ENCODE measurements around the gene ZNF436. TPM values are rescaled to one million over a fixed set of nuclear protein-coding genes. Genes with fewer than 3 reads are reported as not detected.

The ZNF436 gene
- total RNA-seq, 5 donors from 2014 or later (not counting 1 experiment from before 2014, with no cell fraction given), result 4.6 to 9.8 (median 9.3) TPM

- no peaks in the 10 kb centered on the region for H3K9me3 Mint-ChIP-seq
- POLR2A ChIA-PET, result no interaction called here
- 83% methylated on average over 4 of the region's 7 CpGs for WGBS (ENCODE audit: insufficient coverage)
Observed at GRCh38 chr1:23394684-23395083, 25.0 kb upstream of the ZNF436 start.

GRCh38 chr1:23394181-23394580 is 24.5 kb upstream of the ZNF436 start:
- H3K4me1 ChIP-seq (ENCODE audit: control insufficient read depth in 1 of 2, extremely low read depth in 1 of 2, insufficient read depth in 2 of 2, low read length in 2 of 2), result no peaks in the 10 kb centered on the region
- H3K4me3 ChIP-seq (ENCODE audit: control insufficient read depth in 1 of 2, extremely low read depth in 1 of 2, low read length in 1 of 2), result no peak overlapping the region
- Mint-ChIP-seq H3K9me3 (no peaks in the 10 kb centered on the region), H3K36me3 (peaks cover 19% of the 10 kb centered on the region), H3K4me1 (no peaks in the 10 kb centered on the region), H3K27ac (no peak overlapping the region), H3K4me3 (no peak overlapping the region), H3K27me3 (no peaks in the 10 kb centered on the region)
- H3K27me3 ChIP-seq (replicated peaks in 1 of 2; ENCODE audit: control insufficient read depth in 2 of 2, extremely low read depth in 1 of 2, insufficient read depth in 2 of 2, low read length in 1 of 2), result no peaks in the 10 kb centered on the region
- no peak overlapping the region for H3K27ac ChIP-seq (ENCODE audit: low read length)
- H3K9me3 ChIP-seq, result no peaks in the 10 kb centered on the region
- ATAC-seq (replicated peaks in 1 of 4) (no peak), DNase-seq (no peak)
- ChIA-PET POLR2A (no interaction called here), CTCF (interaction anchor here in 1 of 2 donors (0.5 kb wide), 1 partner anchor 11 kb away, joined by 3 read pairs; no protein-coding TSS in a partner anchor)
- H3K36me3 ChIP-seq (ENCODE audit: control insufficient read depth in 2 of 2, extremely low read depth in 1 of 2, insufficient read depth in 1 of 2, low read length in 1 of 2), result peaks cover 3% of the 10 kb centered on the region in 2 donors
- 83% methylated on average over 2 of the region's 4 CpGs for WGBS (ENCODE audit: insufficient coverage)

More at GRCh38 chr1:23394684-23395083, 25.0 kb upstream of the ZNF436 start:
- DNase-seq (no peak), ATAC-seq (replicated peaks in 1 of 4) (no peak)
- Histone ChIP-seq H3K27me3 (replicated peaks in 1 of 2; ENCODE audit: control insufficient read depth in 2 of 2, extremely low read depth in 1 of 2, insufficient read depth in 2 of 2, low read length in 1 of 2) (no peaks in the 10 kb centered on the region), H3K4me1 (ENCODE audit: control insufficient read depth in 1 of 2, extremely low read depth in 1 of 2, insufficient read depth in 2 of 2, low read length in 2 of 2) (no peaks in the 10 kb centered on the region), H3K9me3 (no peaks in the 10 kb centered on the region), H3K27ac (ENCODE audit: low read length) (no peak overlapping the region), H3K36me3 (ENCODE audit: control insufficient read depth in 2 of 2, extremely low read depth in 1 of 2, insufficient read depth in 1 of 2, low read length in 1 of 2) (peaks cover 3% of the 10 kb centered on the region in 2 donors), H3K4me3 (ENCODE audit: control insufficient read depth in 1 of 2, extremely low read depth in 1 of 2, low read length in 1 of 2) (no peak overlapping the region)
- no peak overlapping the region for H3K27ac Mint-ChIP-seq
- H3K4me3 Mint-ChIP-seq, result no peak overlapping the region
- peaks cover 22% of the 10 kb centered on the region for H3K36me3 Mint-ChIP-seq
- H3K4me1 Mint-ChIP-seq, result no peaks in the 10 kb centered on the region
- CTCF ChIA-PET, result interaction anchor here in 1 of 2 donors (0.5 kb wide), 1 partner anchor 12 kb away, joined by 3 read pairs; no protein-coding TSS in a partner anchor
- no peaks in the 10 kb centered on the region for H3K27me3 Mint-ChIP-seq

GRCh38 chr1:23393706-23394105 is 24.1 kb upstream of the ZNF436 start:
- Mint-ChIP-seq H3K27me3 (no peaks in the 10 kb centered on the region), H3K9me3 (no peaks in the 10 kb centered on the region), H3K4me3 (no peak overlapping the region), H3K4me1 (no peaks in the 10 kb centered on the region), H3K36me3 (peaks cover 19% of the 10 kb centered on the region), H3K27ac (no peak overlapping the region)
- Histone ChIP-seq H3K27ac (ENCODE audit: low read length) (no peak overlapping the region), H3K4me3 (ENCODE audit: control insufficient read depth in 1 of 2, extremely low read depth in 1 of 2, low read length in 1 of 2) (no peak overlapping the region), H3K27me3 (replicated peaks in 1 of 2; ENCODE audit: control insufficient read depth in 2 of 2, extremely low read depth in 1 of 2, insufficient read depth in 2 of 2, low read length in 1 of 2) (no peaks in the 10 kb centered on the region), H3K36me3 (ENCODE audit: control insufficient read depth in 2 of 2, extremely low read depth in 1 of 2, insufficient read depth in 1 of 2, low read length in 1 of 2) (peaks cover 3% of the 10 kb centered on the region in 2 donors), H3K9me3 (no peaks in the 10 kb centered on the region), H3K4me1 (ENCODE audit: control insufficient read depth in 1 of 2, extremely low read depth in 1 of 2, insufficient read depth in 2 of 2, low read length in 2 of 2) (no peaks in the 10 kb centered on the region)
- ChIA-PET CTCF (no interaction called here), POLR2A (no interaction called here)
- DNase-seq (no peak), ATAC-seq (replicated peaks in 1 of 4) (no peak)
- 88% methylated on average over 14 of the region's 15 CpGs for WGBS (ENCODE audit: insufficient coverage)

GRCh38 chr1:23392125-23392855 is 22.7 kb upstream of the ZNF436 start:
- no peak for ATAC-seq (replicated peaks in 1 of 4)
- no peak overlapping the region for H3K4me3 Mint-ChIP-seq
- H3K4me3 ChIP-seq (ENCODE audit: control insufficient read depth in 1 of 2, extremely low read depth in 1 of 2, low read length in 1 of 2), result no peak overlapping the region
- no peaks in the 10 kb centered on the region for H3K4me1 Mint-ChIP-seq
- H3K27ac ChIP-seq (ENCODE audit: low read length), result no peak overlapping the region
- DNase-seq, result no peak
- no peaks in the 10 kb centered on the region for H3K27me3 ChIP-seq (replicated peaks in 1 of 2; ENCODE audit: control insufficient read depth in 2 of 2, extremely low read depth in 1 of 2, insufficient read depth in 2 of 2, low read length in 1 of 2)
- no peaks in the 10 kb centered on the region for H3K9me3 Mint-ChIP-seq
- WGBS (ENCODE audit: insufficient coverage), result 75% methylated on average over 1 of the region's 2 CpGs
- peaks cover 12% of the 10 kb centered on the region for H3K36me3 Mint-ChIP-seq
- peaks cover 3% of the 10 kb centered on the region in 2 donors for H3K36me3 ChIP-seq (ENCODE audit: control insufficient read depth in 2 of 2, extremely low read depth in 1 of 2, insufficient read depth in 1 of 2, low read length in 1 of 2)
- H3K9me3 ChIP-seq, result no peaks in the 10 kb centered on the region
- CTCF ChIA-PET, result no interaction called here
- H3K27ac Mint-ChIP-seq, result no peak overlapping the region
- POLR2A ChIA-PET, result no interaction called here
- no peaks in the 10 kb centered on the region for H3K4me1 ChIP-seq (ENCODE audit: control insufficient read depth in 1 of 2, extremely low read depth in 1 of 2, insufficient read depth in 2 of 2, low read length in 2 of 2)
- H3K27me3 Mint-ChIP-seq, result no peaks in the 10 kb centered on the region

- CTCF ChIA-PET, result interaction anchor here in 1 of 2 donors (0.7 kb wide), 1 partner anchor 13 kb away, joined by 3 read pairs; no protein-coding TSS in a partner anchor
- peaks cover 0 to 3% of the 10 kb centered on the region in 2 donors for H3K36me3 ChIP-seq (ENCODE audit: control insufficient read depth in 2 of 2, extremely low read depth in 1 of 2, insufficient read depth in 1 of 2, low read length in 1 of 2)
- H3K27ac Mint-ChIP-seq, result no peak overlapping the region
Observed at GRCh38 chr1:23389837-23390321, 20.2 kb upstream of the ZNF436 start.

GRCh38 chr1:23387494-23387893 is 17.9 kb upstream of the ZNF436 start:
- Histone ChIP-seq H3K4me1 (ENCODE audit: control insufficient read depth in 1 of 2, extremely low read depth in 1 of 2, insufficient read depth in 2 of 2, low read length in 2 of 2) (no peaks in the 10 kb centered on the region), H3K27me3 (replicated peaks in 1 of 2; ENCODE audit: control insufficient read depth in 2 of 2, extremely low read depth in 1 of 2, insufficient read depth in 2 of 2, low read length in 1 of 2) (no peaks in the 10 kb centered on the region), H3K4me3 (ENCODE audit: control insufficient read depth in 1 of 2, extremely low read depth in 1 of 2, low read length in 1 of 2) (no peak overlapping the region), H3K27ac (ENCODE audit: low read length) (no peak overlapping the region), H3K9me3 (no peaks in the 10 kb centered on the region), H3K36me3 (ENCODE audit: control insufficient read depth in 2 of 2, extremely low read depth in 1 of 2, insufficient read depth in 1 of 2, low read length in 1 of 2) (no peaks in the 10 kb centered on the region)
- no peak overlapping the region for H3K4me3 Mint-ChIP-seq
- no peak for ATAC-seq (replicated peaks in 1 of 4)
- no peaks in the 10 kb centered on the region for H3K9me3 Mint-ChIP-seq
- H3K4me1 Mint-ChIP-seq, result no peaks in the 10 kb centered on the region
- no peak for DNase-seq
- ChIA-PET CTCF (interaction anchor here in 1 of 2 donors (0.6 kb wide), 1 partner anchor 17 kb away, joined by 4 read pairs; no protein-coding TSS in a partner anchor), POLR2A (no interaction called here)
- H3K27ac Mint-ChIP-seq, result no peak overlapping the region
- H3K27me3 Mint-ChIP-seq, result no peaks in the 10 kb centered on the region
- 92% methylated on average over 7 of the region's 8 CpGs for WGBS (ENCODE audit: insufficient coverage)
- H3K36me3 Mint-ChIP-seq, result peaks cover 12% of the 10 kb centered on the region

More at GRCh38 chr1:23389837-23390321, 20.2 kb upstream of the ZNF436 start:
- no peaks in the 10 kb centered on the region for H3K4me1 ChIP-seq (ENCODE audit: control insufficient read depth in 1 of 2, extremely low read depth in 1 of 2, insufficient read depth in 2 of 2, low read length in 2 of 2)
- Mint-ChIP-seq H3K4me3 (no peak overlapping the region), H3K27me3 (no peaks in the 10 kb centered on the region), H3K36me3 (peaks cover 6% of the 10 kb centered on the region), H3K9me3 (no peaks in the 10 kb centered on the region), H3K4me1 (no peaks in the 10 kb centered on the region)
- DNase-seq, result no peak
- POLR2A ChIA-PET, result interaction anchor here in 1 of 2 donors (0.6 kb wide), 1 partner anchor 258 kb away, joined by 3 read pairs; no protein-coding TSS in a partner anchor
- no peaks in the 10 kb centered on the region for H3K9me3 ChIP-seq
- no peak overlapping the region for H3K27ac ChIP-seq (ENCODE audit: low read length)
- ATAC-seq (replicated peaks in 1 of 4), result no peak
- no peaks in the 10 kb centered on the region for H3K27me3 ChIP-seq (replicated peaks in 1 of 2; ENCODE audit: control insufficient read depth in 2 of 2, extremely low read depth in 1 of 2, insufficient read depth in 2 of 2, low read length in 1 of 2)
- 67% methylated on average over 7 of the region's 9 CpGs for WGBS (ENCODE audit: insufficient coverage)
- H3K4me3 ChIP-seq (ENCODE audit: control insufficient read depth in 1 of 2, extremely low read depth in 1 of 2, low read length in 1 of 2), result no peak overlapping the region
